IgD-negative memory B cell (primary cell): Measurements from ENCODE around the gene SMAD6. TPM values are rescaled to one million over a fixed set of nuclear protein-coding genes. Genes with fewer than 3 reads are reported as not detected.
"Not testable (repeated sequence)": the region's sequence is repeated elsewhere in the genome, so short reads cannot be mapped to it uniquely, and the experiment has no call there.

Source experiments
- H3K27ac Mint-ChIP-seq, 3 donors: one replicate each; pipeline ENCODE4 v1.8.0; 2020 to 2022; ENCODE audit warnings: mild to moderate bottlenecking in 3 of 3, mixed read lengths in 3 of 3, moderate library complexity in 1 of 3
- H3K27me3 Mint-ChIP-seq: one replicate; pipeline ENCODE4 v1.8.0; 2021; ENCODE audit warnings: mixed read lengths
- H3K36me3 Mint-ChIP-seq: one replicate; pipeline ENCODE4 v1.8.0; 2020; ENCODE audit warnings: mild to moderate bottlenecking, mixed read lengths
- H3K4me1 Mint-ChIP-seq, 3 donors: one replicate each; pipeline ENCODE4 v1.8.0; 2020 to 2022; ENCODE audit warnings: mixed read lengths in 3 of 3, mild to moderate bottlenecking in 1 of 3
- H3K4me3 Mint-ChIP-seq, 4 donors: one replicate each; pipeline ENCODE4 v1.8.0; 2020 to 2022; ENCODE audit warnings: mild to moderate bottlenecking in 4 of 4, mixed read lengths in 4 of 4, moderate library complexity in 3 of 4
- H3K9me3 Mint-ChIP-seq, 3 donors: one replicate each; pipeline ENCODE4 v1.8.0; 2020 to 2021; ENCODE audit warnings: mixed read lengths in 3 of 3, mild to moderate bottlenecking in 1 of 3
- polyA plus RNA-seq: library from polyadenylated mRNA; unstranded; fragments of 300-500 nt; fragmentation: Illumina TruSeq; gene quantifications from one replicate; pipeline ENCODE4 v1.2.3, GENCODE V29; 2021

Gene SMAD6
- polyA plus RNA-seq, 1 donor from 2014 or later: not detected

DNA sequence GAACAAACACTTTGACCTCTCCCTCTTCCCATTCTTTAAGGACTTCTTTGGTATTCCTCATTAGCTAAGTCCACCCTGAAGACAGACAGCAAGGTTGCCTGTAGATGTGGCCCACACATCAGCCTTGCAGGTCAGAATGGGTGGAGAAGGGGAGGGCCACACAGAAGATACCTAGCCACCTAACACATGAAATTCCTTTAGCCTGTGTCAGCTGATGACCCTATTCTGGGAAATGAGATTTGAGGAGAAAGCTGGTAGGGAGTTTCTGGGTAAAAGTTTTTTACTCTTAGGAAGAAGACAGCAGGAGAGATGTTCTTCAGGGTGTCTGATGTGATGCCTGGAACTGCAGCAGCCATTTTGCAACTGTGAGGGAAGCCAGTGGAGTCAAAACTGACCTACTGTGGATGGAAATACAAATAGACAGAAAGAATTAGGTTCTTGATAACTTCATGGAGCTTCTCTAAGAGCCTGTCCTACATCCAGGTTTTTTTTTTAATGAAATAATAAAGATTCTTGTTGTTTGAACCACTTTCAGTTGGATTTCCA lies 17.8 kb upstream of the SMAD6 start:
- Mint-ChIP-seq H3K36me3 (no peaks in the 10 kb centered on the region), H3K4me1 (peaks cover 0 to 12% (median 5%) of the 10 kb centered on the region in 3 donors), H3K27me3 (no peaks in the 10 kb centered on the region), H3K4me3 (no peak overlapping the region), H3K27ac (no peak overlapping the region), H3K9me3 (peaks cover 1 to 8% (median 5%) of the 10 kb centered on the region in 3 donors)

DNA sequence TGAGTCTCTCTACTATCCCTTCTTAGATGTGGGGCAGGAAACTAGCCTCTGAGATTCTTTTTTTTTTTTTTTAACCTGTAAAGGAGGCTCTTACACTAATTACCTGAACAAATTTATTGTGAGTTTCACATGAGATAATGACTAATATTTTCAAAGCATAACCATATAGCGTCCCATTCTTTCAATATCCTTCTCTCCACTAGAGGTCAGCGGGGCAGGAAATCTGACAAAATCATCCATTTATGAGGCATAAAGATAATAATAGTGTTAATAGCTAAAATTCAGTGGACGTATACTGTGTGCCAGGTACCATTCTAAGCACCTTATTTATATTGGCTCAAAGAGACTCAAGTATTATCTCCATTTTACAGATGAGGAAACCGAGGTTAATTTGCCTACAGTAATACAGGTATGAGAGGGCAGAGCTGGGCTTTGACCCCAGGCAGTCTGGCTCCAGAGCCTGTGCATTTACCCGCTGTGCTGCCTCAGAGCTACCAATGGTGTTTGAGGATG lies 16.3 kb upstream of the SMAD6 start:
- Mint-ChIP-seq H3K9me3 (peaks cover 1 to 8% (median 3%) of the 10 kb centered on the region in 3 donors), H3K27ac (no peak overlapping the region), H3K36me3 (no peaks in the 10 kb centered on the region), H3K4me1 (peaks cover 0 to 12% (median 5%) of the 10 kb centered on the region in 3 donors), H3K4me3 (no peak overlapping the region), H3K27me3 (no peaks in the 10 kb centered on the region)

DNA sequence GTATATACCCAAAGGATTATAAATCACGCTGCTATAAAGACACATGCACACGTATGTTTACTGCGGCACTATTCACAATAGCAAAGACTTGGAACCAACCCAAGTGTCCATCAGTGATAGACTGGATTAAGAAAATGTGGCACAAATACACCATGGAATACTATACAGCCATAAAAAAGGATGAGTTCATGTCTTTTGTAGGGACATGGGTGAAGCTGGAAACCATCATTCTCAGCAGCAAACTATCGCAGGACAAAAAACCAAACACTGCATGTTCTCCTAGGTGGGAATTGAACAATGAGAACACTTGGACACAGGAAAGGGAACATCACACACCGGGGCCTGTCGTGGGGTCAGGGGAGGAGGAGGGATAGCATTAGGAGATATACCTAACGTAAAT lies 11.1 kb upstream of the SMAD6 start:
- H3K4me3 Mint-ChIP-seq, H3K36me3 Mint-ChIP-seq, H3K9me3 Mint-ChIP-seq, H3K27me3 Mint-ChIP-seq: not testable (repeated sequence)
- Mint-ChIP-seq H3K27ac (peak overlapping the region in 1 of 3 donors; percentile 60), H3K4me1 (peaks cover 5 to 17% (median 10%) of the 10 kb centered on the region in 3 donors)

DNA sequence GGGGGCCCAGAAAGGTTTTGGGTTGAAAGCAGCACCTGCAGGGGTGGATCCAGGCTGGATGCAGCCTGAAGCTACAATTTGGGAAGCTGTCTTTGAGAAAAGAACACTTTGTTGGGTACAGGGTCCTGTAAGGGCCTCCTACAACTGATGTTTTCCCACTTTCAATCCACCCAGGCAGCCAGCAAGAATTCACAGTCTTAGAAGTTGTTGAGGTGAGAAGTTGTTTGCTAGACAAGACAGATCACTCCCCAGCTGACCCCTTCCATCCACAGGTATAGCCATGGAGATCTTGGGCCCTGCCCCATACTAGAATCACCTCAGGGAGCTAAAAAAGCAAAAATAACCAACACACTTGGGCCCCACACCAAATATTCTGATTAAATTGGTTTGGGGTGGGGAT lies 10.3 kb upstream of the SMAD6 start:
- peaks cover 0 to 1% (median 1%) of the 10 kb centered on the region in 3 donors for H3K9me3 Mint-ChIP-seq
- peak overlapping the region in 1 of 3 donors; percentile 18 for H3K27ac Mint-ChIP-seq
- H3K4me1 Mint-ChIP-seq: peaks cover 5 to 17% (median 10%) of the 10 kb centered on the region in 3 donors
- H3K4me3 Mint-ChIP-seq: no peak overlapping the region
- no peaks in the 10 kb centered on the region for H3K27me3 Mint-ChIP-seq
- H3K36me3 Mint-ChIP-seq: peaks cover 2% of the 10 kb centered on the region

DNA sequence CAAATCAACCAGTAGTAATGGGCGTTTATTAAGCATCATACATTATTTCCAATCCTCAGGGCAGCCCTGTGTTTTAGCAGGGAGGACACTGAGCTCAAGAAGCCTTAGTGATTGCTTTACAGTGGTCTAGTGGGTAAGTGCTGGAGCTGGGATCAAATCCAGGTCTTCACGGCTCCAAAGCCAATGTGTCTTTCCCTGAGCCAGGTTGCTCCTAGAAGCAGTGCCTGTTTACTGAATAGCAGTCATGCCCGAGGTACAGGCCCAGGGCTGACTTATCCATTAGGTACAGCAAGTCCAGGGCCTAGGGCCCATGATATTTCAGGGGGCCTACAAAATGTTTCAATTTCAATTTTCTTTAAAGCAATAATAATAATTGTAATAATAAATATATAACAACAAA lies 9.6 kb upstream of the SMAD6 start:
- Mint-ChIP-seq H3K4me3 (peak overlapping the region in 1 of 4 donors; percentile 54), H3K27ac (peak overlapping the region in 2 of 3 donors; percentile 18 to 25)

DNA sequence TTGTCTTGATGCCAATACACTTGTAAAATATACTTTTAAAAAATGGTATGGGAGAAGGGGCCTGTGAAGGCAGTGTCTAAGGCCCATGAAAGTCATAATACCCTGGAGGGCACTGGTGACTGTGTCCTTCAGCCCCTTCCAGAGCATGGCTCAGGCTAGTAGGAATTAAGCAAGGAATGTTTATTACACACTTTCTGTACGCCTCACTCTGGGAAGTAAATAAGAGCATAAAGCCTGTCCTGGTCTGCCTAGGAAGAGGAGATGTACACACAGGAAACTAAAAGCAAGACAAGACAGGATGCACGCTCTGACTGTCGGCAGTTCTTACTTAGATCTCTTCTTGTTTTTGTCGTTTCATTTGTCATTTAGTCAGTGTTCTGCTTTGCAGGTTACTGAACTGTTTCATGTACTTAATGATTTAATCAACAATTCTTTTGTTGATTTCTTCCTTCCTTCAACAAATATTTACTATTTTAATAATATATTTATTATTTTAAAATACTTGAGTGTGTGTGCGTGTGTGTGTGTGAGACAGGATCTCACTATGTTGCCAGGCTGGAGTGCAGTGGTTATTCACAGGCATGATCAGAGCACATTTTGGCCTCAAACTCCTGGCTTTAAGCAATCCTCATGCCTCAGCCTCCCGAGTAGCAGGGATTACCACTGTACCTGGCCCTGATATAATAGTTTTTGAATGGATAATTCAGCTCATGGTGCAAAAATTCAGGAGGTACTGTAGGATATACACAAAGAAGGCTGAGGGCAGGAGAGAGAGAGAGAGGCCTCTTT lies 9.0 kb upstream of the SMAD6 start:
- Mint-ChIP-seq H3K9me3 (peaks cover 0 to 1% (median 1%) of the 10 kb centered on the region in 3 donors), H3K4me1 (peaks cover 5 to 17% (median 10%) of the 10 kb centered on the region in 3 donors), H3K4me3 (peak overlapping the region in 2 of 4 donors; percentile 14 to 45)

More for the DNA sequence above, 9.6 kb upstream of the SMAD6 start:
- H3K4me1 Mint-ChIP-seq: peaks cover 5 to 17% (median 10%) of the 10 kb centered on the region in 3 donors
- H3K36me3 Mint-ChIP-seq: peaks cover 2% of the 10 kb centered on the region
- no peaks in the 10 kb centered on the region for H3K27me3 Mint-ChIP-seq
- H3K9me3 Mint-ChIP-seq: peaks cover 0 to 1% (median 1%) of the 10 kb centered on the region in 3 donors

GRCh38 chr15:66696770-66697169 lies 5.3 kb upstream of the SMAD6 start:
- peaks cover 1% of the 10 kb centered on the region for H3K27me3 Mint-ChIP-seq

More for the DNA sequence above, 9.0 kb upstream of the SMAD6 start:
- H3K27me3 Mint-ChIP-seq: no peaks in the 10 kb centered on the region
- peak overlapping the region; percentile 18 to 91 (median 25) for H3K27ac Mint-ChIP-seq
- H3K36me3 Mint-ChIP-seq: peaks cover 2% of the 10 kb centered on the region

GRCh38 chr15:66698318-66698961 lies 3.6 kb upstream of the SMAD6 start:
- H3K4me3 Mint-ChIP-seq: peak overlapping the region in 1 of 4 donors; percentile 71
- no peak overlapping the region for H3K27ac Mint-ChIP-seq
- peaks cover 3% of the 10 kb centered on the region for H3K36me3 Mint-ChIP-seq
- peaks cover 6 to 16% (median 13%) of the 10 kb centered on the region in 3 donors for H3K4me1 Mint-ChIP-seq
- peaks cover 0 to 1% (median 0%) of the 10 kb centered on the region in 3 donors for H3K9me3 Mint-ChIP-seq
- H3K27me3 Mint-ChIP-seq: peaks cover 7% of the 10 kb centered on the region

More at GRCh38 chr15:66696770-66697169, 5.3 kb upstream of the SMAD6 start:
- H3K4me3 Mint-ChIP-seq: no peak overlapping the region
- peaks cover 0 to 1% (median 0%) of the 10 kb centered on the region in 3 donors for H3K9me3 Mint-ChIP-seq
- peaks cover 12 to 20% (median 12%) of the 10 kb centered on the region in 3 donors for H3K4me1 Mint-ChIP-seq
- H3K27ac Mint-ChIP-seq: no peak overlapping the region
- peaks cover 2% of the 10 kb centered on the region for H3K36me3 Mint-ChIP-seq

DNA sequence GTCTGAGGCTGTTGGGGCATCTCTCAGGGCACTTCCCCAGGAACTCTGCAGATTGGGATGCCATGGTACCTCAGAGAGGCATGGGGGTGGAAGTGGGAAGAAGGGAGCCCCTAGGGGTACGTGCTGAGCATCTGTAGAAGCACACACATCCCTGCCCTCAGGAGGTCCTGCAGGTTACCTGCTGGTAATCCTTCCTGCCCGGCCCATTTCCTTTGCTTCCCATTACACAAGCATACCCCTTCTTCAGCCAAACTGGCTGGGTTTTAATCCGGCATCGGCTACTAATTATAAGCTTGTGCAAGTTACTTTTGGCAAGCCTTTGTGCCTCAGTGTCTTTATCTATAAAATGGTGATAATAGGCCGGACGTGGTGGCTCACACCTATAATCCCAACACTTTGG lies 3.1 kb upstream of the SMAD6 start:
- peaks cover 6 to 16% (median 13%) of the 10 kb centered on the region in 3 donors for H3K4me1 Mint-ChIP-seq
- H3K36me3 Mint-ChIP-seq: peaks cover 3% of the 10 kb centered on the region
- H3K27me3 Mint-ChIP-seq: peaks cover 7% of the 10 kb centered on the region
- peaks cover 0 to 1% (median 0%) of the 10 kb centered on the region in 3 donors for H3K9me3 Mint-ChIP-seq
- peak overlapping the region in 1 of 4 donors; percentile 71 for H3K4me3 Mint-ChIP-seq
- no peak overlapping the region for H3K27ac Mint-ChIP-seq

DNA sequence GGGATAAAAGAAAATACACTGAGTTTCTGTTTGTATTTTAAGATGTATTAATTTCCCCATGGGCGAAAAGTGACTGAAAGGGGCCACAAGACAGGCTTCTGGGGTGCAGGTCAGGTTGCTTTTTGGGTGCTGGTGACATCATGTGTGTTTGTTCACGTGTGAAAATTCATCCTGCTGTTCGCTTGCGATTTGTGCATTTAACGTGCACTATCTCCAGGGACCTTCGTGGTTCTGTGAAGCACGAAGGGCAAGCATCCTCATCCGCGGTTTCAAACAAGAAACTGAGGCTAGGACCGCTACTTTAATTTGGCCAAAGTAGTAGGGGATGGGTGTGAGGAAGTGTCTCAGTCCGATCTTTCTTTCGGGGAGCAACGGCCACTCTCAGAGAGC lies 1.6 kb upstream of the SMAD6 start:
- Mint-ChIP-seq H3K4me3 (peak overlapping the region; percentile 88 to 95 (median 94)), H3K4me1 (peaks cover 7 to 14% (median 11%) of the 10 kb centered on the region in 3 donors), H3K27me3 (peaks cover 17% of the 10 kb centered on the region), H3K36me3 (peaks cover 3% of the 10 kb centered on the region), H3K27ac (peak overlapping the region in 2 of 3 donors; percentile 16 to 89), H3K9me3 (peaks cover 0 to 1% (median 0%) of the 10 kb centered on the region in 3 donors)

DNA sequence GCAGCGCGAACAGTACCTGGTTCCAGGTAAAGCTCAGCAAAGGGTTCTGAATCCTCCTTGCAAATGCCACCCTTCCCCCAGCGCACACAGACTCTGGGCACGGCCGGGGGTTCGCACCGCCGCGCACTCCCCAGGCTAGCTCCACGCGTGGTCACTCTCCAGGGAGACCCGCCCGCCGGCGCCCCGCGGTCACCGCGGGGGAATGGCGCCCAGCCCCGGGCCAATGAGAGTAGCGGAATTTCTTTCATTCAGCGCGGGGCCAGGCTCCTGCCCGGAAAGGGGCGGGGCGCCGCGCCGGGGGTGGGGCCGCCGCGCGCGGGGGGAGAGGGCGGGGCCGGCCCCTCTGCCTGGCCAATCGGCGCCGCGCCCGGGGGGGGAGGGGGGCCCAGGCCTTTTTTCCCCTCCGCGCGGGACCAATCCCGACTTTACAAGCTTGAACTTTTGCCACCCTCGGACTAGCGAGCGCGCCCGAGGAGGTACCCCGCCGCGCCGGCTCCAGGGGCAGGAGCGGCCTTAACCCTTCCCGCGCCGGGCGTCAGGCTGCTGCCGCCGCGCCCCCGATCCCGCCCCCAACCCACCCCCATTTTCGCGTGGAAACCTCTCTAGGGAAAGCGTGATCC lies 1.1 kb upstream of the SMAD6 start:
- Mint-ChIP-seq H3K4me3 (peak overlapping the region; percentile 91 to 95 (median 94)), H3K27me3 (peaks cover 17% of the 10 kb centered on the region), H3K27ac (peak overlapping the region in 2 of 3 donors; percentile 16 to 89), H3K4me1 (peaks cover 7 to 14% (median 11%) of the 10 kb centered on the region in 3 donors), H3K9me3 (no peaks in the 10 kb centered on the region), H3K36me3 (peaks cover 1% of the 10 kb centered on the region)

- peaks cover 17% of the 10 kb centered on the region for H3K27me3 Mint-ChIP-seq
- peak overlapping the region; percentile 89 to 98 (median 94) for H3K4me3 Mint-ChIP-seq
- peaks cover 7 to 14% (median 11%) of the 10 kb centered on the region in 3 donors for H3K4me1 Mint-ChIP-seq
- peaks cover 1% of the 10 kb centered on the region for H3K36me3 Mint-ChIP-seq
- H3K27ac Mint-ChIP-seq: peak overlapping the region in 2 of 3 donors; percentile 76 to 86
- no peaks in the 10 kb centered on the region for H3K9me3 Mint-ChIP-seq
Observed at GRCh38 chr15:66701422-66702034, 508 bp upstream of the SMAD6 start.

DNA sequence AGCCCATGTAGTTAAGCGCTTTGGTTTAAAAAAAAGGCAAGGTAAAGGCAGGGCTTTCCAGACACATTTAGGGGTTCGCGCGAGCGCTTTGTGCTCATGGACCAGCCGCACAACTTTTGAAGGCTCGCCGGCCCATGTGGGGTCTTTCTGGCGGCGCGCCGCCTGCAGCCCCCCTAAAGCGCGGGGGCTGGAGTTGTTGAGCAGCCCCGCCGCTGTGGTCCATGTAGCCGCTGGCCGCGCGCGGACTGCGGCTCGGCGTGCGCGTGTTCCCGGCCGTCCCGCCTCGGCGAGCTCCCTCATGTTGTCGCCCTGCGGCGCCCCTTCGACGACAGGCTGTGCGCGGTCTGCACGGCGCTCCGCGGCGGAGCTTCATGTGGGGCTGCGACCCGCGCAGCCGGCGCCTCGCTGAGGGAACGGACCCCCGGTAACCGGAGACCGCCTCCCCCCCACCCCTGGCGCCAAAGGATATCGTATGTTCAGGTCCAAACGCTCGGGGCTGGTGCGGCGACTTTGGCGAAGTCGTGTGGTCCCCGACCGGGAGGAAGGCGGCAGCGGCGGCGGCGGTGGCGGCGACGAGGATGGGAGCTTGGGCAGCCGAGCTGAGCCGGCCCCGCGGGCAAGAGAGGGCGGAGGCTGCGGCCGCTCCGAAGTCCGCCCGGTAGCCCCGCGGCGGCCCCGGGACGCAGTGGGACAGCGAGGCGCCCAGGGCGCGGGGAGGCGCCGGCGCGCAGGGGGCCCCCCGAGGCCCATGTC lies 927 bp downstream of the SMAD6 start:
- Mint-ChIP-seq H3K27ac (peak overlapping the region in 1 of 3 donors; percentile 76), H3K9me3 (no peaks in the 10 kb centered on the region), H3K36me3 (peaks cover 1% of the 10 kb centered on the region)

More for the DNA sequence above, 927 bp downstream of the SMAD6 start:
- Mint-ChIP-seq H3K4me3 (peak overlapping the region; percentile 89 to 98 (median 94)), H3K4me1 (peaks cover 7 to 14% (median 11%) of the 10 kb centered on the region in 3 donors), H3K27me3 (peaks cover 17% of the 10 kb centered on the region)
